Lower leg skin (tissue), 4 donors: ENCODE results near the gene MIER2. TPM values are rescaled to one million over a fixed set of nuclear protein-coding genes. Genes with fewer than 3 reads are reported as not detected.

Source experiments
- DNase-seq, 2 donors: peaks; one replicate each; pipeline ENCODE4 v3.0.0-alpha.2; 2019; ENCODE audit warnings: low spot score in 2 of 2
- H3K4me3 ChIP-seq: fragments of 200-600 bp; sonication (generic); 2 replicates; pipeline ENCODE4 v1.5.1; 2017; ENCODE audit warnings: mild to moderate bottlenecking, low read depth; ENCODE audit not compliant: poor library complexity, severe bottlenecking
- CTCF ChIP-seq, 3 donors: fragments of 450-650 bp; IDR thresholded peaks; one replicate each; pipeline ENCODE4 v1.5.1; 2016; ENCODE audit warnings: antibody characterized with exemption in 3 of 3, mild to moderate bottlenecking in 3 of 3, moderate library complexity in 2 of 3
- POLR2A ChIP-seq, 2 donors: fragments of 450-650 bp; IDR thresholded peaks; one replicate each; pipeline ENCODE4 v1.6.1; 2016 to 2017; ENCODE audit warnings: antibody characterized with exemption in 2 of 2, mild to moderate bottlenecking in 1 of 2, moderate library complexity in 1 of 2
- WGBS, 2 donors: methylation state at CpG; one replicate each; pipeline ENCODE4 v1.1.5; 2018; 5-methylcytosine and 5-hydroxymethylcytosine counted together
- intact Hi-C: fragments of 100-400 bp; cut with DNase I; formaldehyde crosslinking; loops from one replicate; pipeline ENCODE4 v1.15.0; 2023; ENCODE audit warnings: low total_unique reads
- total RNA-seq, 4 donors: library from RNA; depleted of rRNA; stranded (reverse); fragments of >200 nt; gene quantifications; one replicate each; pipeline ENCODE4 v1.1.0, GENCODE V29; 2016

MIER2 gene
- total RNA-seq, 4 donors from 2014 or later = 24.6 to 76.3 (median 51.8) TPM

GRCh38 chr19:291561-292280 is 52.9 kb downstream of the MIER2 start:
- no peak overlapping the region for H3K4me3 ChIP-seq
- WGBS, 2 donors = 21 to 30% methylated on average over 45 to 63 of the region's 71 CpGs
- DNase-seq = peak in 1 of 2 donors; percentile 84
- intact Hi-C loops = no loop called here
- no peak for TF ChIP-seq CTCF (IDR thresholded peaks at IDR 0.05)
- TF ChIP-seq POLR2A (IDR thresholded peaks at IDR 0.05) = no peak

GRCh38 chr19:291006-291521 is 53.5 kb downstream of the MIER2 start, which contains the start of gene PLPP2:
Gene PLPP2, minus strand, starts transcription at chr19:291403. Its CDS starts 67 bp downstream, at chr19:291336.
- TF ChIP-seq CTCF (IDR thresholded peaks at IDR 0.05) (no peak), POLR2A (IDR thresholded peaks at IDR 0.05) (no peak)
- intact Hi-C loops = no loop called here
- WGBS, 2 donors = no CpG with 5 or more reads among the region's 60 CpGs
- peak within 1 kb of the TSS; percentile 19 for H3K4me3 ChIP-seq
- DNase-seq = peak in 1 of 2 donors; percentile 83

GRCh38 chr19:290372-291005 is 54.1 kb downstream of the MIER2 start:
- DNase-seq = peak in 1 of 2 donors; percentile 91
- WGBS, 2 donors = 2 to 6% methylated on average over 17 to 23 of the region's 51 CpGs
- intact Hi-C loops = no loop called here
- no peak for TF ChIP-seq POLR2A (IDR thresholded peaks at IDR 0.05)
- TF ChIP-seq CTCF (IDR thresholded peaks at IDR 0.05) = no peak
- H3K4me3 ChIP-seq = peak overlapping the region; percentile 19

- peak; percentile 58 to 91 for DNase-seq
- H3K4me3 ChIP-seq = no peak overlapping the region
- TF ChIP-seq CTCF (IDR thresholded peaks at IDR 0.05) = no peak
- TF ChIP-seq POLR2A (IDR thresholded peaks at IDR 0.05) = no peak
- 28 to 33% methylated on average over 26 of the region's 26 CpGs for WGBS, 2 donors
- intact Hi-C loops = no loop called here
Measured at GRCh38 chr19:289651-290371, 54.8 kb downstream of the MIER2 start.

- 70 to 77% methylated on average over 10 of the region's 10 CpGs for WGBS, 2 donors
- no peak overlapping the region for H3K4me3 ChIP-seq
- intact Hi-C loops = no loop called here
- TF ChIP-seq POLR2A (IDR thresholded peaks at IDR 0.05) (no peak), CTCF (IDR thresholded peaks at IDR 0.05) (no peak)
- DNase-seq = peak in 1 of 2 donors; percentile 83
Measured at GRCh38 chr19:288911-289310, 55.7 kb downstream of the MIER2 start.
